Upper lobe of left lung (tissue), 6 donors: Measurements from ENCODE around the gene KDM2A. TPM values are rescaled to one million over a fixed set of nuclear protein-coding genes. Genes with fewer than 3 reads are reported as not detected.

ENCODE experiments used
- ATAC-seq, 2 donors: fragments of 200-7000 bp; cut with Tn5 transposase; one replicate each; pipeline ENCODE4 v1.9.1; 2022; ENCODE audit warnings: mild to moderate bottlenecking in 2 of 2, moderate library complexity in 2 of 2; ENCODE audit not compliant: low FRiP score in 2 of 2
- DNase-seq, 2 donors: peaks; one replicate each; pipeline ENCODE4 v3.0.0-alpha.2; 2019 to 2020
- H3K27ac ChIP-seq, 4 donors: fragments of 200-600 bp; sonication (generic); one replicate each; pipeline ENCODE4 v1.5.1; 2016 to 2019
- H3K27me3 ChIP-seq, 4 donors: fragments of 200-600 bp; sonication (generic); one replicate each; pipeline ENCODE4 v1.5.1; 2017 to 2019
- H3K36me3 ChIP-seq, 4 donors: fragments of 200-600 bp; sonication (generic); one replicate each; pipeline ENCODE4 v1.5.1; 2016 to 2019
- H3K4me1 ChIP-seq, 4 donors: fragments of 200-600 bp; sonication (generic); one replicate each; pipeline ENCODE4 v1.5.1; 2018 to 2019
- H3K4me3 ChIP-seq, 4 donors: fragments of 200-600 bp; sonication (generic); one replicate each; pipeline ENCODE4 v1.5.1; 2017 to 2019; ENCODE audit warnings: mild to moderate bottlenecking in 2 of 4, moderate library complexity in 1 of 4
- H3K9me3 ChIP-seq, 4 donors: fragments of 200-600 bp; sonication (generic); one replicate each; pipeline ENCODE4 v1.5.1; 2018 to 2019
- EP300 ChIP-seq, 4 donors: sonication (generic); formaldehyde crosslinking; IDR thresholded peaks; one replicate each; pipeline ENCODE4 v1.5.1; 2017; ENCODE audit warnings: antibody characterized with exemption in 4 of 4, control low read depth in 2 of 4
- POLR2A ChIP-seq, 4 donors: fragments of 450-650 bp; IDR thresholded peaks; one replicate each; pipeline ENCODE4 v1.5.1; 2016 to 2017; ENCODE audit warnings: antibody characterized with exemption in 4 of 4, mild to moderate bottlenecking in 2 of 4
- POLR2AphosphoS5 ChIP-seq, 2 donors: sonication (generic); formaldehyde crosslinking; IDR thresholded peaks; one replicate each; pipeline ENCODE4 v1.5.1; 2017; ENCODE audit warnings: antibody characterized with exemption in 2 of 2
- WGBS, 2 donors: methylation state at CpG; one replicate each; pipeline ENCODE4 v1.1.5; 2017 to 2018; 5-methylcytosine and 5-hydroxymethylcytosine counted together
- total RNA-seq, 6 donors: library from RNA; depleted of rRNA in 4 of 6; stranded (reverse); fragments of >200 nt in 4 of 6; gene quantifications; one replicate each; pipeline versions ENCODE4 v1.1.0 to v1.2.1, GENCODE V29; 2016 to 2021
- TF ChIP-seq, protein P1 (sequence below), 6 experiments: fragments of 450-650 bp in 4 of 6; fragments of 200-600 bp in 2 of 6; sonication (generic) in 2 of 6; IDR thresholded peaks; one replicate each; pipeline ENCODE4 v1.5.1; 2016 to 2019; ENCODE audit warnings: antibody characterized with exemption in 6 of 6
- donor health status: DM: no; HTN: no; CAD: no; lungs with moderate emphysema.
- donor health status: DM: no; HTN: yes; CAD: no; lungs with severe emphysema.

The KDM2A gene
- total RNA-seq, 6 donors from 2014 or later, result 63.1 to 229 (median 74.0) TPM

DNA sequence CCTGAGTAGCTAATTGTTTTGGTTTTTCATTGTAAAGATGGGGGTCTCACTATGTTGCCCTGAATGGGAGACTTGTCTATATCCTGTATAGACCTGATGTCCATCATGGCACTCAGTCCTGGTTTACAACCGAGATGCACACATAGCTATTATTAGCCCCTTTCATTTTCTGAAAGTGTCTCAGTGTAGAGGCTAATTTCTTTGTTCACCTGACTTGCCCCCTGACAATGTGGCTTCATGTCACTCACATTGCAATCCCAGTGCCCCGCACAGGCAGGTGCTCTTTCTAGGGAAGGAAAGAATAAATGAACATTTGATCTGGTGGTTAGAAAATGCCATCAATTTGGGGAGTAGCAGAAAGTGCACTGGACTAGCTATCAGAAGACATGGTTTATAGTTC lies 13.1 kb upstream of the KDM2A start:
- no peak for TF ChIP-seq POLR2A (IDR thresholded peaks at IDR 0.05)
- TF ChIP-seq, protein P1, sequence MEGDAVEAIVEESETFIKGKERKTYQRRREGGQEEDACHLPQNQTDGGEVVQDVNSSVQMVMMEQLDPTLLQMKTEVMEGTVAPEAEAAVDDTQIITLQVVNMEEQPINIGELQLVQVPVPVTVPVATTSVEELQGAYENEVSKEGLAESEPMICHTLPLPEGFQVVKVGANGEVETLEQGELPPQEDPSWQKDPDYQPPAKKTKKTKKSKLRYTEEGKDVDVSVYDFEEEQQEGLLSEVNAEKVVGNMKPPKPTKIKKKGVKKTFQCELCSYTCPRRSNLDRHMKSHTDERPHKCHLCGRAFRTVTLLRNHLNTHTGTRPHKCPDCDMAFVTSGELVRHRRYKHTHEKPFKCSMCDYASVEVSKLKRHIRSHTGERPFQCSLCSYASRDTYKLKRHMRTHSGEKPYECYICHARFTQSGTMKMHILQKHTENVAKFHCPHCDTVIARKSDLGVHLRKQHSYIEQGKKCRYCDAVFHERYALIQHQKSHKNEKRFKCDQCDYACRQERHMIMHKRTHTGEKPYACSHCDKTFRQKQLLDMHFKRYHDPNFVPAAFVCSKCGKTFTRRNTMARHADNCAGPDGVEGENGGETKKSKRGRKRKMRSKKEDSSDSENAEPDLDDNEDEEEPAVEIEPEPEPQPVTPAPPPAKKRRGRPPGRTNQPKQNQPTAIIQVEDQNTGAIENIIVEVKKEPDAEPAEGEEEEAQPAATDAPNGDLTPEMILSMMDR (IDR thresholded peaks at IDR 0.05), result no peak
- TF ChIP-seq EP300 (IDR thresholded peaks at IDR 0.05), result no peak
- TF ChIP-seq POLR2AphosphoS5 (IDR thresholded peaks at IDR 0.05), result no peak
- H3K4me3 ChIP-seq, result no peak overlapping the region
- H3K27me3 ChIP-seq, result no peaks in the 10 kb centered on the region
- no peaks in the 10 kb centered on the region for H3K36me3 ChIP-seq
- no peaks in the 10 kb centered on the region for H3K4me1 ChIP-seq
- WGBS, 2 donors, result 85 to 91% methylated on average over 2 of the region's 2 CpGs
- no peak overlapping the region for H3K27ac ChIP-seq
- ATAC-seq, result no peak
- H3K9me3 ChIP-seq, result no peaks in the 10 kb centered on the region
- no peak for DNase-seq

DNA sequence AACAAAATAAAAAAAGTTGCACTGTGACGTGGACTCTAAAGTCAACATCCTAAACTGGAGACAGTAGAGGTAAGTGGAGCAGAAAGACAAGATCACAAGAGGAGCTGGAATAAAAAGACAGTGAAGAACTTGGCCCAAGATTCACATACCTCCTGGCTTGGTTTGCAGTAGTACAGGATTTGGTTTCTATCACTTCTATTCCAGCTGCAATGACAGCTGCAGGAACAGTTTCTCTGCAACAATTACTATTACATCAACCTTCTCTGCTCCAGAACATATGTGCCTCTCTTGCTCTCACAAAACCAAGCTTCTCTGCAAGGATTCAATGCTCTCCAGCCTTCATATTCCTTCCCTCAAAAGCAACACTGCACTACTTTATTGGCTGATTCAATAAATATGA lies 7.8 kb upstream of the KDM2A start:
- Histone ChIP-seq H3K27me3 (no peaks in the 10 kb centered on the region), H3K36me3 (no peaks in the 10 kb centered on the region), H3K27ac (no peak overlapping the region), H3K4me3 (no peak overlapping the region), H3K4me1 (peaks cover 0 to under 1% (median 0%) of the 10 kb centered on the region in 4 donors), H3K9me3 (no peaks in the 10 kb centered on the region)
- WGBS, 2 donors, result 58 to 70% methylated on average over 1 of the region's 1 CpG
- TF ChIP-seq POLR2AphosphoS5 (IDR thresholded peaks at IDR 0.05), result no peak
- no peak for TF ChIP-seq POLR2A (IDR thresholded peaks at IDR 0.05)
- no peak for TF ChIP-seq EP300 (IDR thresholded peaks at IDR 0.05)
- TF ChIP-seq, protein P1 (IDR thresholded peaks at IDR 0.05), result no peak
- no peak for DNase-seq
- no peak for ATAC-seq

DNA sequence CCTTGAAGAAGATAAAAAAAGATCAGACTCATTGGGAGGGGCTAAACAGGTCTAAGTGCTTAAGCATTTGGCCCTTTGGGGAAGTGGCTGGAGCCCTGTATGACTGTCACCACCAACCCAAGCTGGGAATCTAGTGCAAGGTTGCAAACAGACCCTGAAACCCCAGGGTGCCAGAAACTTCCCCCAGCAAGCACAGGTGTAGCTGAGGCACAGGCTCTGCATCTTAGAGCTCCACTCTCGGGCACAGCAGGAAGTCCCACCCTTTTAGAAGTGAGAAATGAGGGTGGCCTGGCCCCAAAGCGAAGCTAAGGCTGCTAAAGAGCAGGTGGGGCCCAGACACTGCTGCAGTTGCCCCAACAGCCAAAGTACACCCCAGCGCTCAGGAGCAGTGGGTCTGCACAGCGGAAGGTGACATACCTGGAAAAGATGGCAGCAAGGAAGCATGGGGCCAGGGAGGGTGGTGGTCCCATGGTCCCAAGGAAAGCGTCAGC lies 5.8 kb upstream of the KDM2A start:
- H3K36me3 ChIP-seq, result no peaks in the 10 kb centered on the region
- H3K4me1 ChIP-seq, result peaks cover 6 to 14% (median 9%) of the 10 kb centered on the region in 4 donors
- no peak overlapping the region for H3K27ac ChIP-seq
- TF ChIP-seq, protein P1 (IDR thresholded peaks at IDR 0.05), result no peak
- TF ChIP-seq POLR2A (IDR thresholded peaks at IDR 0.05), result no peak
- no peak for TF ChIP-seq EP300 (IDR thresholded peaks at IDR 0.05)
- no peak for TF ChIP-seq POLR2AphosphoS5 (IDR thresholded peaks at IDR 0.05)
- 89 to 93% methylated on average over 2 to 5 of the region's 5 CpGs for WGBS, 2 donors
- H3K4me3 ChIP-seq, result no peak overlapping the region
- no peaks in the 10 kb centered on the region for H3K9me3 ChIP-seq
- ATAC-seq (no peak), DNase-seq (no peak)
- H3K27me3 ChIP-seq, result no peaks in the 10 kb centered on the region

DNA sequence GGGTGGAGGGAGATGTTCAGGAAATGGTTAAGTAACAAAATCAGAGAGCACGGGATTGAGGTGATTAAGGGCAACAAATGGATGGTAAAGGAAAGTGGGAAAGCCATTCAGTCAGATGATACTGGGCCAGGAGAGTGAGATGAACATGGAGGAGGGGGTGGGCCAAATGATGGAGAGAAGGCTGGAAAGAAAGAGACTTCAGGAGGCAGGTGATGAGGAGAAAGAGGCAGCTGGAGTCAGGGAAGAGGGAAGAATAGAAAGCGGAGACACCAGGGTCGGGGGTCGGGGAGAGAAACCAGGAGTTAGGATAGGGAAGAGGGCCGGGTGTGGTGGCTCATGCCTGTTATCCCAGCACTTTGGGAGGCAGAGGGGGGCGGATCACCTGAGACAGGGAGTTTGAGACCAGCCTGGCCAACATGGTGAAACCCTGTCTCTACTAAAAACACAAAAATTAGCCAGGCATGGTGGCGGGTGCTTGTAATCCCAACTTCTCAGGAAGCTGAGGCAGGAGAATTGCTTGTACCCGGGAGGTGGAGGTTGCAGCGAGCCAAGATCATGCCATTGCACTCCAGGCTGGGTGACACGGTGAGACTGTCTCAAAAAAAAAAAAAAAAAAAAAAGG lies 4.7 kb upstream of the KDM2A start:
- Histone ChIP-seq H3K27ac (no peak overlapping the region), H3K4me1 (peaks cover 6 to 16% (median 9%) of the 10 kb centered on the region in 4 donors), H3K36me3 (no peaks in the 10 kb centered on the region), H3K4me3 (no peak overlapping the region), H3K27me3 (no peaks in the 10 kb centered on the region), H3K9me3 (no peaks in the 10 kb centered on the region)
- DNase-seq (no peak), ATAC-seq (no peak)
- WGBS, 2 donors, result 81 to 92% methylated on average over 10 of the region's 10 CpGs
- TF ChIP-seq POLR2AphosphoS5 (IDR thresholded peaks at IDR 0.05), result no peak
- TF ChIP-seq EP300 (IDR thresholded peaks at IDR 0.05), result no peak
- no peak for TF ChIP-seq POLR2A (IDR thresholded peaks at IDR 0.05)
- TF ChIP-seq, protein P1 (IDR thresholded peaks at IDR 0.05), result no peak

DNA sequence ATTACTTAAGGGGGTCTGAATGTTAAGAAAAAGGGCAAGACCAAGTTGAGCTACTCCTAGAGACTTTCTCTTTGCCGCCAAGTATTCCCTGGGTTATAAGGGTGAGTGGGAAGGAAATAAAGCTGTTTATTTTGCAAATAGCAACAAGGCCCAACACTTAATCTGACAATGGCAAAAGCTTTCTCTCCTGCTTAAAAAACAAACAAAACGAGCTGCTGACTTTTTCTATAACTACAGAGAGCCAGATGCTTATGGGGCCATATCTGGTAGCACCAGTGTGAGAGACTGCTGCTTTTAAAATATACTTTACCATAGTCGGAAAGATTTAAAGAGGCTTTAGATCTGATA lies 2.3 kb upstream of the KDM2A start:
- Histone ChIP-seq H3K4me3 (no peak overlapping the region), H3K36me3 (no peaks in the 10 kb centered on the region), H3K27ac (no peak overlapping the region), H3K4me1 (peaks cover 10 to 23% (median 15%) of the 10 kb centered on the region in 4 donors), H3K27me3 (no peaks in the 10 kb centered on the region), H3K9me3 (no peaks in the 10 kb centered on the region)
- ATAC-seq (no peak), DNase-seq (no peak)
- TF ChIP-seq POLR2AphosphoS5 (IDR thresholded peaks at IDR 0.05) (no peak), POLR2A (IDR thresholded peaks at IDR 0.05) (no peak), EP300 (IDR thresholded peaks at IDR 0.05) (no peak)
- TF ChIP-seq, protein P1 (IDR thresholded peaks at IDR 0.05), result no peak
- 64 to 72% methylated on average over 3 of the region's 3 CpGs for WGBS, 2 donors
